NCI-H146 treated with DMSO at 0.1 percent for 48 hours (cell line): ENCODE results near the gene AADACL2.
"Not testable (repeated sequence)": the region's sequence is repeated elsewhere in the genome, so short reads cannot be mapped to it uniquely, and the experiment has no call there.

Experiments used
- DNase-seq: peaks from one replicate; lab custom pipeline; 2025; ENCODE audit not compliant: unreplicated experiment; lab: John Stamatoyannopoulos, UW

The AADACL2 gene

GRCh38 chr3:151765685-151766084, 32.0 kb downstream of the AADACL2 start:
- no peak for DNase-seq

GRCh38 chr3:151766454-151766853, 32.7 kb downstream of the AADACL2 start:
- DNase-seq, result no peak

DNA sequence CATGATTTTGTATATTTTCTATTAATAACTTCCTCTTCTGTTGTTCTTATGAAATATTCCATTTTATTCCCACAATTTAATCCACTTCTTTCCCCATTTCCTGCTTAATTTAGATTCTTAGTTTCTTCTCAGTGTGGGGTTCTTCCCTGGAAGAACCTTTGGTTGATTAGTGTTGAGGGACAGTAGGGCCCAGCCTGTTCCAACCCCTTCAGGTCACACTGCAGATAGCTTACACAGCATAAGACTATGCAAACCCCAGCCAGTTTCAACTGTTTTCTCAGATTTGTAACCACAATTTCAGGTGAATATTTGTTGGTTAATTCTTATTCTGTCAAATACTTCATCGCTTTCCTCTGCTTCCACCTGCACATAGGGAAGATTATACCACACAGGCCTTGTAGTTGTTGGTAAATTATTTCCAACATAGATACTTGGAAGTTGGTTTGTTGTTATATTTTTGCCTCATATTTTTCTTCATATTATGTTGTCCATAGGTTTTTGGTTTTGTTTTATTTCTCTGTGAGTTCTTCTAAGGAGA, 34.7 kb downstream of the AADACL2 start:
- DNase-seq, result no peak

- DNase-seq, result no peak
These were observed 35.4 kb downstream of the AADACL2 start for GRCh38 chr3:151769175-151769574.

DNA sequence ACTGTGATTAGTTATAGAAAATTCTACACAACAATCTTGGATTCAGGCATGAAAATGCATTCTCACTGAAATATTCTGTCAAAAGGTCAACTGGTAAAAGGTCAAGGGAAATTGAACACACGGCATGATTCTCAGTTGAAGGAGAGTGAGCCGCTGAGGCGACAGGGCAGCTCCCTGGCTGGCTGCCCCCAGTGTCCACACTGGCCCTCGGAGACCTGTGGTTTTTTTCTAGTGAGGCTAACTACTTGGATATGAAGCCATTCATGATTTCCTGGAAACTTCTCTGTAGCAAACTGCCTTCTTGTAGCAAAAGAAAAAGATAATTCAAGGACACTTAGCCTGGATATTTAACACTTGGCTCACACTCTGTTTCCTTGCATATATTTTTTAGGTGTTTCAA, 37.2 kb downstream of the AADACL2 start:
- peak; percentile 55 for DNase-seq

GRCh38 chr3:151772825-151773480, 39.2 kb downstream of the AADACL2 start:
- no peak for DNase-seq

- DNase-seq, result no peak
These were observed 40.5 kb downstream of the AADACL2 start for GRCh38 chr3:151774235-151774634.

DNA sequence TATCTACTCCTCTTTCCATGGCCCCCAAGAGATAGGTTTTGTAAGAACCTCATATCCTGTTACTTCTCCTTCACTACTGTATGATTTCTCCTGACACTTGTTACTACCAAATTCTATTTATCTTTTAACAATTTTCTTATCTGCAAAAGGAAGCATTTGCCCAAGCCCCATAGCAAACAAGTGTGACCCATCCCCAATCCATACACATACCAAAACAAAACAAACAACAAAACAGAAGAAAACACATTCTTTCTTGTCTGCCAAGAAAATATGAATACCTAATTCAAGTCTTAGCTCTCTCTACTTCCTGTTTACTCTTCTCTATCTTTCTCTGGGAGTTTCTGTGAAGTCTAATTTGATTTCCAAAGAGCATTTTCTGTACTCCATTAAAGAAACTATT, 41.2 kb downstream of the AADACL2 start:
- no peak for DNase-seq

DNA sequence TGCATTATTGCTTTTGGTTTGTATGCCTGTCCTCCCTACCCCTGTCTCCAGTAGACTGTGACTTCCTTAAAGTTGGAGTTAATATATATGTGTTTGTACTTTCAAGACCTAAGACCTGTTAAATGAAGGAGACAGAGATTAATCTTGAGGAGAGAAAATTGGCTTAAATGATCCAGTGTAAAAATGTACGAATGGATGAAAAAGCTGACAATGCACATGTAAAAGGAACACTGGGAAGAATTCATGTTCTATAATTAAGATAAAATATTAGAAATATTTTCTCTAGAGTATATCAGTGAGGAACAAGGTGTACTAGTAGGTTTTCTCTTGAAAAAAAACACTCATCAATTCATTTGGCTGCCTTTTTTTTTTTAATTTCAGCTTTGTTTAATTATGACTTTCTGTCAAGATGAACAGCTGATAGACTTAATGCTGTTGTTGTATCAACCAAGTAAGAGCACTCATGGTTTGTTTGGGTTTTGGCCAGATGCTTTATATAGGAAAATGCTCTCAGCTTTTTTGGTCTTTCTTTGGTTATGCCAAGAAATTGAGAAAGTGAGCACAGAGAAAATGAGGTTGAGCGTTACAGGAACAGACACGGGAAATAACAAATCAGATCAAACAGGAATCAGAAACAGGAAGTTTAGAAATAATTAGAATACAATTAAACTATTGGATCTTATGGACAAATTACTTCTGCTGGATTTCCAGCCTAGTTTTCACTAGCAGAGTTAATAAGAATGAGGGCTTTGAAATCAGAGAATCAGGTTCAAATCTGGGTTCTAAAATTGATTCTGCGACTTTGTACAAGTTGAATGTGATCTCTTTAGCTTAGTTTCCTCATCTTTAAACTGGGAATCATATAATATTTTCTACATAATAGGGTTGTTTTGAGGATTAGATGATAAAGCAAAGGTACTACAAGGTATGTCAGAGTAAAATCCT, 41.9 kb downstream of the AADACL2 start:
- DNase-seq, result no peak

GRCh38 chr3:151776259-151776740, 42.6 kb downstream of the AADACL2 start:
- DNase-seq, result no peak

DNA sequence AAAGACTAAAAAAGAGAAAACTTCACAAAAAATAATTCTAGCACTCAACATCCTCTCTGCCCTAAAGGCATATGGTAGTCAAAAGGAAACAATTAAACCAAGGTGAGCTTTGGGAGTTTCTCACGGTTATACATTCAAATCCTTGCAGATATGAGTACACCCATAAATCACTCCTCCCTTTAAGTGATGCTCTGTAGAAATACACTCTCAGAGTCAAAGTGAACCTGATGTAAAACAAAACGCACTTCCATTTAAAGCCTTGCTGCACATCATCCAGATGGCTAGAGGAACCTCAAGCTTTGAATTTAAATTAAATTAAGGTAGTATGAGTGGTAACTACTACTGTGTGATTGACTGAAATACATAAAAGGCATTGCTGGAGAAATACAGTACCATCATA, 44.2 kb downstream of the AADACL2 start:
- peak; percentile 70 for DNase-seq

DNA sequence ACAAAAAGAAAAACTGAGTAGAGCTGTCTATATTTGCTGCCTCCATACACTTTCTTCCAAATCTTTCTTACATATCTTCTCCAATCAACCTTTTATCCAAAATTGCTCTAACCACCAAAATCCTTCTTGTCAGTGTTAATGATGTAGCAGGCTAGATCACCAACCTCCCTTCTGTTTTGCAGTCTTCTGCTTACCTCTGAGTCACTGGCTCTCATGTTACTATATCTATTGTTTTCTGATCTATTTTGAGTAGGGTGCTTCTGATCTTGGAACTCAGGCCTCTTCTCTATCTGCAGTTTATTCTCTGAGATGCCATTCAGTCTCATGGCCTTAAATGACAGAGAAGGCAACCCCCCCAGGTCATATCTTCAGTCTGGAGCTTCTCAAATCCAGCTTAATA, 53.9 kb downstream of the AADACL2 start:
- peak; percentile 37 for DNase-seq

GRCh38 chr3:151788401-151788800, 54.7 kb downstream of the AADACL2 start:
- no peak for DNase-seq

GRCh38 chr3:151789853-151790463, 56.2 kb downstream of the AADACL2 start:
- no peak for DNase-seq

DNA sequence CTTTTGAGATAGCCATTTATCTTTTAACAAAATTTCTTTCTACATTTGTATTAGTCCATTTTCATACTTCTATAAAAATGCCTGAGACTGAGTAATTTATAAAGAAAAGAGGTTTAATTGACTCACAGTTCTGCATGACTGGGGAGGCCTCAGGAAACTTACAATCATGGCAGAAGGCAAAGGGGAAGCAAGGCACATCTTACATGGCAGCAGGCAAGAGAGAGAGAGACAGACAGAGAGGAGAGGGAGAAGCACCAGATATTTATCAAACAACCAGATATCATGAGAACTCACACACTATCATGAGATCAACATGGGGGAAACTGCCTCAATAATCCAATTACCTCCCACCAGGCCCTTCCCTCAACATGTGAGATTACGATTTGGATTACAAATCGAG, 57.0 kb downstream of the AADACL2 start:
- DNase-seq, result not testable (repeated sequence)

- no peak for DNase-seq
These were observed 58.7 kb downstream of the AADACL2 start for GRCh38 chr3:151792411-151792810.

- DNase-seq, result no peak
These were observed 59.9 kb downstream of the AADACL2 start for GRCh38 chr3:151793636-151794035.

GRCh38 chr3:151794080-151794479, 60.4 kb downstream of the AADACL2 start:
- DNase-seq, result no peak

DNA sequence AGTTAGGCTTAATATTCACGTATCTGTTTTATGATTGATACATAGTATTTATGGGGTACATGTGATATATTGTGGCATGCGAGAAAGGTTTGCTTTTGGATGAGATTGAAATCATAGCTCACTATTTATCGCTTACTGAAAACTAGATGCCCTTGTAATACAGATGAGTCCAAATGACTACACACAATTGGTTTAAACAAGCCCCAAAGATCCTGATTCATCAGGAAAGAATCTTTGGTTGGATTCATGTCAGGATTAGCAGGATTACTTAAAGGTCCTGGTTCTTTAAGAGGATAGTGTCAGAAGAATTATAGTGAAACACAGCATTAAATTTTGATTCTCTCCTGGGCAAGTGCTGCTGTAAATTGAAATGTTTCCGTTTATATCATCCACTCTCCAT, 61.5 kb downstream of the AADACL2 start:
- DNase-seq, result no peak

DNA sequence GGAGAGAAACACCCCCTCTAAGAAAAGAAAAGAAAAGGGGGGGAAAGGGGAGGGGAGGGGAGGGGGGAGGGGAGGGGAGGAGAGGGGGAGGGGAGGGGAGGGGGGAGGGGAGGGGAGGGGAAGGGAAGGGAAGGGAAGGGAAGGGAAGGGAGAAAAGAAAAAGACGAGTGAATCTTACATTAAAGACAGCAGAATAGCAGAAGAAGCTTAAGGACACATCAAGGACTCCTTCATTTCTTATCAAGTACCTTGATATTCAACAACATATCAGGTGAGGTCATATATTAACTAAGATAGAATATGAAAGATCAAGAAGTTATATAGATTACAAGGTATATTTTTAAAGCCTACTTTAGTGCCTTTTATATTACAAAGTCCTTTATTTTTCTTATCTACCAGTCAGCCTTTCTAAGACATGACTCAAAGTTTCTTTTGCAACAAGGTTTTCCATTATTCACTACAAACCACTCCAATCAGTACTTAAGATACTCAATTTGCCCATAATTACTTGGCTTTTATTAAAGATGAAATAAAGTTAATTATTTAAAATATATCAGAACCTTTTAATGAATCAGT, 62.5 kb downstream of the AADACL2 start:
- no peak for DNase-seq

GRCh38 chr3:151798466-151798865, 64.7 kb downstream of the AADACL2 start:
- DNase-seq, result no peak
